Esophagus muscularis mucosa (tissue), 4 donors: ENCODE measurements around the gene PDE4D. TPM values are rescaled to one million over a fixed set of nuclear protein-coding genes. Genes with fewer than 3 reads are reported as not detected.

Experiments
- DNase-seq: peaks from one replicate; pipeline ENCODE4 v3.0.0-alpha.2; 2017; ENCODE audit errors: extremely low spot score
- H3K27ac ChIP-seq, 4 donors: fragments of 200-600 bp; sonication (generic); replicated peaks in 1 of 4; 1 replicate in 3 of 4; 2 replicates in 1 of 4; pipeline ENCODE4 v1.5.1; 2016 to 2019; ENCODE audit warnings: mild to moderate bottlenecking in 1 of 4
- H3K27me3 ChIP-seq, 4 donors: fragments of 200-600 bp; sonication (generic); one replicate each; pipeline versions ENCODE4 v1.5.1 to v1.6.0; 2016 to 2019
- H3K36me3 ChIP-seq, 4 donors: fragments of 200-600 bp; sonication (generic); one replicate each; pipeline ENCODE4 v1.5.1; 2016 to 2019
- H3K4me1 ChIP-seq, 4 donors: fragments of 200-600 bp; sonication (generic); one replicate each; pipeline ENCODE4 v1.5.1; 2016 to 2019
- H3K4me3 ChIP-seq, 4 donors: fragments of 200-600 bp; sonication (generic); 1 replicate in 2 of 4; 2 replicates in 2 of 4; pipeline ENCODE4 v1.5.1; 2016 to 2019; ENCODE audit warnings: mild to moderate bottlenecking in 4 of 4, moderate library complexity in 1 of 4
- H3K9me3 ChIP-seq, 4 donors: fragments of 200-600 bp; sonication (generic); 1 replicate in 3 of 4; 2 replicates in 1 of 4; pipeline ENCODE4 v1.5.1; 2016 to 2019
- EP300 ChIP-seq: sonication (generic); formaldehyde crosslinking; IDR thresholded peaks from one replicate; pipeline ENCODE4 v1.6.1; 2017; ENCODE audit warnings: antibody characterized with exemption
- POLR2A ChIP-seq: fragments of 450-650 bp; IDR thresholded peaks from one replicate; pipeline ENCODE4 v1.6.1; 2017; ENCODE audit warnings: antibody characterized with exemption, moderate library complexity, mild to moderate bottlenecking, low read depth
- POLR2AphosphoS5 ChIP-seq, 2 donors: sonication (generic); formaldehyde crosslinking; IDR thresholded peaks; one replicate each; pipeline ENCODE4 v1.6.1; 2017; ENCODE audit warnings: antibody characterized with exemption in 2 of 2
- WGBS: methylation state at CpG from one replicate; pipeline ENCODE4 v1.1.5; 2018; 5-methylcytosine and 5-hydroxymethylcytosine counted together
- intact Hi-C: fragments of 100-400 bp; cut with DNase I; formaldehyde crosslinking; loops from one replicate; pipeline ENCODE4 v1.15.1; 2023
- total RNA-seq, 4 donors: library from RNA; depleted of rRNA; stranded (reverse); fragments of >200 nt; gene quantifications; one replicate each; pipeline versions ENCODE4 v1.1.0 to v1.2.1, GENCODE V29; 2016
- TF ChIP-seq, protein P1 (sequence below), 3 experiments: fragments of 200-600 bp in 2 of 3; fragments of 450-650 bp in 1 of 3; sonication (generic) in 2 of 3; IDR thresholded peaks; one replicate each; pipeline ENCODE4 v1.5.1; 2017 to 2019; ENCODE audit warnings: antibody characterized with exemption in 3 of 3, mild to moderate bottlenecking in 2 of 3, moderate library complexity in 1 of 3

The PDE4D gene
- total RNA-seq, 4 donors from 2014 or later: 39.2 to 87.0 (median 50.2) TPM

DNA sequence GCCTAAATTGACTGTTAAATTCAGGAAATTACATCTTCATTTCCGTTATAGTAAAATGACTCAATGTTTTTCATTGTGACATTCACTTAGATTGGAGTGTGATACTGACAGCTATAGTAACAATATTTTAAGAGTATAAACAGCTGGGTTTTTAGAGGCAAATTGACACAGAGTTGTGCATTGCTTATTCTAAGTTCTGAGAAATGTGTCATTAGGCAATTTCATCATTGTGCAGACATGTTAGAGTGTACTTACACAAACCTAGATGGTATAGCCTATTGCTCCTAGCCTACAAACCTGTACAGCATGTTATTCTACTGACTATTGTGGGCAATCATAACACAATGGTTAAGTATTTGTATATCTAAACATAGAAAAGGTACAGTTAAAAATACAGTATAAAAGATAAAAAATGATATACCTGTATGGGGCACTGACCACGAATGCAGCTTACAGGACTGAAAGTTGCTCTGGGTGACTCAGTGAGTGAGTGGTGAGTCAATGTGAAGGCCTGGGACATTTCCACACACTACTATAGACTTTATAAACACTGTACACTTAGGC lies 132.7 kb downstream of the PDE4D start:
- whole genome bisulfite sequencing: 51% methylated on average over 2 of the region's 2 CpGs
- TF ChIP-seq EP300: no peak
- TF ChIP-seq, protein P1, sequence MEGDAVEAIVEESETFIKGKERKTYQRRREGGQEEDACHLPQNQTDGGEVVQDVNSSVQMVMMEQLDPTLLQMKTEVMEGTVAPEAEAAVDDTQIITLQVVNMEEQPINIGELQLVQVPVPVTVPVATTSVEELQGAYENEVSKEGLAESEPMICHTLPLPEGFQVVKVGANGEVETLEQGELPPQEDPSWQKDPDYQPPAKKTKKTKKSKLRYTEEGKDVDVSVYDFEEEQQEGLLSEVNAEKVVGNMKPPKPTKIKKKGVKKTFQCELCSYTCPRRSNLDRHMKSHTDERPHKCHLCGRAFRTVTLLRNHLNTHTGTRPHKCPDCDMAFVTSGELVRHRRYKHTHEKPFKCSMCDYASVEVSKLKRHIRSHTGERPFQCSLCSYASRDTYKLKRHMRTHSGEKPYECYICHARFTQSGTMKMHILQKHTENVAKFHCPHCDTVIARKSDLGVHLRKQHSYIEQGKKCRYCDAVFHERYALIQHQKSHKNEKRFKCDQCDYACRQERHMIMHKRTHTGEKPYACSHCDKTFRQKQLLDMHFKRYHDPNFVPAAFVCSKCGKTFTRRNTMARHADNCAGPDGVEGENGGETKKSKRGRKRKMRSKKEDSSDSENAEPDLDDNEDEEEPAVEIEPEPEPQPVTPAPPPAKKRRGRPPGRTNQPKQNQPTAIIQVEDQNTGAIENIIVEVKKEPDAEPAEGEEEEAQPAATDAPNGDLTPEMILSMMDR (IDR thresholded peaks at IDR 0.05): no peak
- no peak for TF ChIP-seq POLR2A
- no peak for TF ChIP-seq POLR2AphosphoS5 (IDR thresholded peaks at IDR 0.05)
- peaks cover 0 to under 1% (median 0%) of the 10 kb centered on the region in 4 donors for H3K4me1 ChIP-seq
- no peak for DNase-seq
- no peaks in the 10 kb centered on the region for H3K27me3 ChIP-seq
- H3K27ac ChIP-seq: no peak overlapping the region
- no peaks in the 10 kb centered on the region for H3K36me3 ChIP-seq
- intact Hi-C loops: no loop called here
- H3K4me3 ChIP-seq: no peak overlapping the region
- no peaks in the 10 kb centered on the region for H3K9me3 ChIP-seq

DNA sequence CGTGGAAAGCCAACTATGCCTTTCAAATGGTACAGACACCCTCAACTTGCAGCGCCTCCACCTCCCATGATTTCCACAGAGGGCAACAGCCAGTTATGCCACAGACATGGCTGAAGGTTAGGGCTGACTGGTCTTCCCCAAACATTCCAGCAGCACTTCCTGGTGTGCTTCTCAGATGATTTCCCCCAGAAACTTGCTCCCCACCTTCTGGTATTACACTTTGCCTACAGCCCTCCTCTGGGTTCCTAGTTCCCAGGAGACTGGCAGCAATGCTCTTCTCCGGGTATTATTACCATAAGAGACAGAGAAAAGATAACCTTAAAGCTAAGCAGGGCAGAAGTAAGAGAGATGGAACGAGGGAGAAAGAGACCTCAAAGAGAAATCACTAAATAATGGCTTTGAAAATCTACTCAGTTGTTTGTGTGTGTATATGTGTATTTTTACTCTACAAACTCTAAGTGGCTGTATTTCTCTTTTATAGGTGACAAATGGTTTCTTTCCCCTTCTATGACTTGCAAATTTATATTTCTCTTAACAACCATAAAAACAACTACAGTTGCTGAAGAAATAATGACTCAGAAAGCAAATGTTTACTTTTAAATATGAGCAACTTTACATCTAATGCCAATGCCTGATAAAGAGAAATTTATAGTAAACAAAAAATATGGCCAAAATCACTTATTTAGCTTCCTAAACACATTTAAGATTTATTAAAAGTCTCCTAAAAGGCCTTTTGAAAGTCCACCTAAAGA lies 133.8 kb downstream of the PDE4D start:
- Histone ChIP-seq H3K27me3 (no peaks in the 10 kb centered on the region), H3K4me1 (no peaks in the 10 kb centered on the region), H3K27ac (no peak overlapping the region), H3K9me3 (no peaks in the 10 kb centered on the region), H3K4me3 (no peak overlapping the region), H3K36me3 (no peaks in the 10 kb centered on the region)
- no peak for DNase-seq
- 76% methylated on average over 4 of the region's 4 CpGs for WGBS
- intact Hi-C loops: no loop called here
- no peak for TF ChIP-seq EP300
- TF ChIP-seq, protein P1 (IDR thresholded peaks at IDR 0.05): no peak
- TF ChIP-seq POLR2AphosphoS5 (IDR thresholded peaks at IDR 0.05): no peak
- TF ChIP-seq POLR2A: no peak

DNA sequence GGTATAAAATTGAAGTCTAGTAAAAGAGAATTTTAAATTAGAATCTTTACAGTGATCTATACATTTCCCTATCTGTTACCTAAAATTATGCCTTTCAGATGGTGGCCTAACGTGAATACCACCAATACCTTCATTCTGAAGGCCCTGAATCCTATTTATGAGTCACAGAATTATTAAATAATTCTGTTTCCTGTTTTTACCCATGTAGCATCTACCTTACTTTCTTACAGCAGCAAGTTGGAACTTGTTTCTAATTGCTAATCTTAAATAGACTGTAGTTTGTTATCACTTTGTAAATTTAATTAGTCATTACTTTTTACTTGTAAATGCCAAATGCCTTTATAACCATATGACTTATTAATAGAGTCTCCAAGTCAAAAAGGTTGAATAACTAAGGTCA lies 135.0 kb downstream of the PDE4D start:
- WGBS: 74% methylated on average over 1 of the region's 1 CpG
- intact Hi-C loops: no loop called here
- Histone ChIP-seq H3K4me1 (no peaks in the 10 kb centered on the region), H3K4me3 (no peak overlapping the region), H3K9me3 (no peaks in the 10 kb centered on the region), H3K27ac (no peak overlapping the region), H3K27me3 (no peaks in the 10 kb centered on the region), H3K36me3 (no peaks in the 10 kb centered on the region)
- TF ChIP-seq, protein P1 (IDR thresholded peaks at IDR 0.05): no peak
- TF ChIP-seq EP300: no peak
- no peak for DNase-seq

DNA sequence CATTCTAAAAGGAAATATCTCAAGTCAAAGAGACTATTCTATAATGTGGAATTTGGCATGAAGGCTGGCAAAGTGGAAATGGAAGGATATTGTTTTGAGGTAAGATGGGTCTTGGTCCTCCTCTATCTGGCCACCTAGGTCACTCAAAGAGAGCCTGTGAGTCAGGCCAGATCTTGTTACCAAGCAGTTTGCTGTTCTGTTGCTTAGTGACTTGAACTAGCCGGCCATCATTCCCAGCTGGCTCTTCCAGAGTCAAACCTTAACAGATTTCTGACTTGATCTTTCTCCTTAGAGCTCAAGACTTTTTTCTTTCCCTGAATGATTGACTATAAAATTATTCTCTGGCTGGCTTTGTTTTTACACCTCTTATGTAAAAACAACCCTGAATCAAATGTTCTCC lies 136.1 kb downstream of the PDE4D start:
- Histone ChIP-seq H3K4me3 (no peak overlapping the region), H3K9me3 (no peaks in the 10 kb centered on the region), H3K36me3 (no peaks in the 10 kb centered on the region), H3K27me3 (no peaks in the 10 kb centered on the region), H3K4me1 (no peaks in the 10 kb centered on the region), H3K27ac (no peak overlapping the region)
- TF ChIP-seq POLR2A: no peak
- TF ChIP-seq, protein P1 (IDR thresholded peaks at IDR 0.05): no peak
- no peak for TF ChIP-seq POLR2AphosphoS5 (IDR thresholded peaks at IDR 0.05)
- no peak for TF ChIP-seq EP300
- WGBS: 77% methylated on average over 1 of the region's 1 CpG
- no peak for DNase-seq
- intact Hi-C loops: no loop called here
